ENCODE data around the gene RAB7A. TPM values are rescaled to one million over a fixed set of nuclear protein-coding genes. Genes with fewer than 3 reads are reported as not detected.
A peak's percentile ranks its signal among the peaks of the same experiment; 100 is the strongest.

The RAB7A gene
- total and polyA plus RNA-seq, 2 of the 13 experiments (the other 11 are each of a cell fraction or from before 2014, with no cell fraction given) = 26.5 to 182 TPM

- TF ChIP-seq, protein P1, sequence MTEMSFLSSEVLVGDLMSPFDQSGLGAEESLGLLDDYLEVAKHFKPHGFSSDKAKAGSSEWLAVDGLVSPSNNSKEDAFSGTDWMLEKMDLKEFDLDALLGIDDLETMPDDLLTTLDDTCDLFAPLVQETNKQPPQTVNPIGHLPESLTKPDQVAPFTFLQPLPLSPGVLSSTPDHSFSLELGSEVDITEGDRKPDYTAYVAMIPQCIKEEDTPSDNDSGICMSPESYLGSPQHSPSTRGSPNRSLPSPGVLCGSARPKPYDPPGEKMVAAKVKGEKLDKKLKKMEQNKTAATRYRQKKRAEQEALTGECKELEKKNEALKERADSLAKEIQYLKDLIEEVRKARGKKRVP (CRISPR knock-in tag; IDR thresholded peaks at IDR 0.05) = no peak
- TF ChIP-seq CENPBD1 (CRISPR knock-in tag; IDR thresholded peaks at IDR 0.05; ENCODE audit: borderline replicate concordance, low read depth) (no peak), RFX1 (IDR thresholded peaks at IDR 0.05) (peak; percentile 45; the same call in 1 of the 2 replicates), ZNF687 (CRISPR knock-in tag; IDR thresholded peaks at IDR 0.05) (peak; percentile 68), PHF8 (CRISPR knock-in tag; IDR thresholded peaks at IDR 0.05) (peak; percentile 32; the same call in 1 of the 2 replicates), ZNF816 (CRISPR knock-in tag; IDR thresholded peaks at IDR 0.05; ENCODE audit: borderline replicate concordance) (no peak), ZNF546 (CRISPR knock-in tag; conservative IDR thresholded peaks at IDR 0.05) (0 out of 2 replicates have a peak, but pooled peaks have one; percentile 40), DZIP1 (CRISPR knock-in tag; IDR thresholded peaks at IDR 0.05) (no peak), PHF21A (CRISPR knock-in tag; IDR thresholded peaks at IDR 0.05) (peak; percentile 20; the same call in 1 of the 2 replicates), ZBTB14 (CRISPR knock-in tag; IDR thresholded peaks at IDR 0.05) (no peak), ZNF10 (CRISPR knock-in tag; IDR thresholded peaks at IDR 0.05; ENCODE audit: borderline replicate concordance, low read depth) (no peak), RFXANK (CRISPR knock-in tag; IDR thresholded peaks at IDR 0.05) (no peak), ZBTB33 (CRISPR knock-in tag; IDR thresholded peaks at IDR 0.05) (no peak; the same call in 1 of the 2 replicates), FOXA1 (IDR thresholded peaks at IDR 0.05) (no peak), FOXA1 (CRISPR knock-in tag; IDR thresholded peaks at IDR 0.05) (no peak)
- TF ChIP-seq, protein P2, sequence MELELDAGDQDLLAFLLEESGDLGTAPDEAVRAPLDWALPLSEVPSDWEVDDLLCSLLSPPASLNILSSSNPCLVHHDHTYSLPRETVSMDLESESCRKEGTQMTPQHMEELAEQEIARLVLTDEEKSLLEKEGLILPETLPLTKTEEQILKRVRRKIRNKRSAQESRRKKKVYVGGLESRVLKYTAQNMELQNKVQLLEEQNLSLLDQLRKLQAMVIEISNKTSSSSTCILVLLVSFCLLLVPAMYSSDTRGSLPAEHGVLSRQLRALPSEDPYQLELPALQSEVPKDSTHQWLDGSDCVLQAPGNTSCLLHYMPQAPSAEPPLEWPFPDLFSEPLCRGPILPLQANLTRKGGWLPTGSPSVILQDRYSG (CRISPR knock-in tag; IDR thresholded peaks at IDR 0.05) = no peak
Measured at GRCh38 chr3:128845778-128846485, 119.9 kb downstream of the RAB7A start (continued).
